Measurements from ENCODE around the gene KCNT2.
"Not testable (repeated sequence)": the region's sequence is repeated elsewhere in the genome, so short reads cannot be mapped to it uniquely, and the experiment has no call there.

Gene KCNT2
- 0 to 0.09 reads per million in 2 donors for total RNA-seq

- DNase-seq = no peak
These were observed at the start of gene KCNT2 for GRCh38 chr1:196608390-196609369. KCNT2 (minus strand) TSS chr1:196608440; CDS start chr1:196608309, 131 bp downstream.

- no peak for DNase-seq
These were observed 47.3 kb upstream of the KCNT2 start for GRCh38 chr1:196655494-196655893.

- no peak for DNase-seq
These were observed 46.8 kb upstream of the KCNT2 start for GRCh38 chr1:196655071-196655470.

GRCh38 chr1:196654271-196654670, 46.0 kb upstream of the KCNT2 start:
- DNase-seq = no peak

GRCh38 chr1:196651637-196652215, 43.5 kb upstream of the KCNT2 start, which contains the start of gene CFH:
CFH (plus strand) TSS chr1:196652043; CDS start chr1:196652118, 75 bp downstream.
- DNase-seq = no peak

- no peak for DNase-seq
These were observed 42.8 kb upstream of the KCNT2 start for GRCh38 chr1:196651079-196651478.

GRCh38 chr1:196650403-196650802, 42.2 kb upstream of the KCNT2 start:
- DNase-seq = no peak

- no peak for DNase-seq
These were observed 41.8 kb upstream of the KCNT2 start for GRCh38 chr1:196649990-196650389.

GRCh38 chr1:196640976-196641375, 32.7 kb upstream of the KCNT2 start:
- DNase-seq = no peak

- DNase-seq = not testable (repeated sequence)
These were observed 31.1 kb upstream of the KCNT2 start for GRCh38 chr1:196639291-196639690.

- no peak for DNase-seq
These were observed 30.2 kb upstream of the KCNT2 start for GRCh38 chr1:196638466-196638865.

- no peak for DNase-seq
These were observed 29.4 kb upstream of the KCNT2 start for GRCh38 chr1:196637606-196638005.

- no peak for DNase-seq
These were observed 20.6 kb upstream of the KCNT2 start for GRCh38 chr1:196628838-196629237.

GRCh38 chr1:196623079-196623478, 14.8 kb upstream of the KCNT2 start:
- no peak for DNase-seq

GRCh38 chr1:196619721-196620120, 11.5 kb upstream of the KCNT2 start:
- DNase-seq = no peak

- no peak for DNase-seq
These were observed 3.6 kb upstream of the KCNT2 start for GRCh38 chr1:196611873-196612272.

- DNase-seq = no peak
These were observed 1.1 kb upstream of the KCNT2 start for GRCh38 chr1:196609370-196609737.

- DNase-seq = no peak
These were observed 259 bp downstream of the KCNT2 start for GRCh38 chr1:196607981-196608380.

GRCh38 chr1:196603651-196604050, 4.6 kb downstream of the KCNT2 start:
- DNase-seq = no peak

GRCh38 chr1:196598942-196599748, 9.1 kb downstream of the KCNT2 start:
- DNase-seq = no peak

- no peak for DNase-seq
These were observed 13.5 kb downstream of the KCNT2 start for GRCh38 chr1:196594700-196595099.

GRCh38 chr1:196593955-196594354, 14.3 kb downstream of the KCNT2 start:
- DNase-seq = no peak

GRCh38 chr1:196590959-196591358, 17.3 kb downstream of the KCNT2 start:
- no peak for DNase-seq

All from activated gamma-delta T cell (primary cell).